GM18499 (cell line): Measurements from ENCODE around the gene SGMS1.

Source experiments
- ATAC-seq: cut with Tn5 transposase; IDR thresholded peaks from one replicate; pipeline ENCODE4 v1.9.1; 2021; ENCODE audit warnings: moderate number of reproducible peaks; ENCODE audit not compliant: insufficient read depth, unreplicated experiment

The SGMS1 gene

GRCh38 chr10:50613726-50614443 lies 9.9 kb downstream of the SGMS1 start:
- ATAC-seq, result no peak

- ATAC-seq, result peak; percentile 64
These were observed 10.6 kb downstream of the SGMS1 start for GRCh38 chr10:50613150-50613549.

GRCh38 chr10:50610368-50610767 lies 13.4 kb downstream of the SGMS1 start:
- ATAC-seq, result no peak

- no peak for ATAC-seq
These were observed 16.3 kb downstream of the SGMS1 start for GRCh38 chr10:50607356-50607925.

GRCh38 chr10:50605951-50606270 lies 17.8 kb downstream of the SGMS1 start:
- no peak for ATAC-seq

GRCh38 chr10:50605269-50605950 lies 18.3 kb downstream of the SGMS1 start:
- ATAC-seq, result peak; percentile 52

- ATAC-seq, result no peak
These were observed 18.9 kb downstream of the SGMS1 start for GRCh38 chr10:50604809-50605208.

GRCh38 chr10:50604049-50604640 lies 19.6 kb downstream of the SGMS1 start:
- no peak for ATAC-seq

GRCh38 chr10:50603151-50603850 lies 20.5 kb downstream of the SGMS1 start:
- no peak for ATAC-seq

- ATAC-seq, result no peak
These were observed 21.8 kb downstream of the SGMS1 start for GRCh38 chr10:50601974-50602373.

- ATAC-seq, result no peak
These were observed 22.8 kb downstream of the SGMS1 start for GRCh38 chr10:50600831-50601477.

- no peak for ATAC-seq
These were observed 23.5 kb downstream of the SGMS1 start for GRCh38 chr10:50600286-50600685.

- no peak for ATAC-seq
These were observed 26.9 kb downstream of the SGMS1 start for GRCh38 chr10:50596897-50597296.

- ATAC-seq, result no peak
These were observed 27.3 kb downstream of the SGMS1 start for GRCh38 chr10:50596456-50596855.

- ATAC-seq, result no peak
These were observed 28.0 kb downstream of the SGMS1 start for GRCh38 chr10:50595785-50596184.

- ATAC-seq, result no peak
These were observed 30.0 kb downstream of the SGMS1 start for GRCh38 chr10:50593523-50594376.

- ATAC-seq, result no peak
These were observed 30.8 kb downstream of the SGMS1 start for GRCh38 chr10:50592961-50593418.

- no peak for ATAC-seq
These were observed 32.8 kb downstream of the SGMS1 start for GRCh38 chr10:50590935-50591334.

- ATAC-seq, result no peak
These were observed 37.0 kb downstream of the SGMS1 start for GRCh38 chr10:50586740-50587088.
